C4-2B (cell line): Measurements from ENCODE around the gene FAM76B.

Experiments
- CTCF ChIP-seq: fragments of 450-650 bp; conservative IDR thresholded peaks from 2 replicates; pipeline ENCODE4 v1.5.1; 2017; ENCODE audit warnings: mild to moderate bottlenecking
- ZFX ChIP-seq: fragments of 450-650 bp; IDR thresholded peaks from 2 replicates; pipeline ENCODE4 v1.6.1; 2017

DNA sequence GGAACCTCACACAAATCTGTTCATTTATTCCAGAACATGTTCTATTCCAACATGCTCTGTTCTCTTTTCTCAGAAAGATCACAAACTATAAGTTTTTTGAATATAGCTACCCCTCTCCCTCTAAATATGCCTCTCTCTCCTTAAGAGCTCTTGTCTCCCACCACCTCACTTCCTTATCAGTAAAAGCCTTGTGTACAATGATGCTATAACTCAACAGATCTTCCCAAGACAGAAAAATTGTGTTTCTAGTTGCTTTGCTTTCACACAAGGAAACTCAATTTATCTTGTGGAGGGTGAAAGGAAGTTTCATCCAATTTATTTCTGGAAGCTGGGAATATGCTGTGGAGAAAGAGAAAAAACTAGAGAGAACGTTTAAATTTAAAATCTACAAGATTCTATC is 64.4 kb downstream of the FAM76B start:
- TF ChIP-seq CTCF: no peak
- TF ChIP-seq ZFX: no peak
